Urothelium cell line (cell line): ENCODE measurements around the gene CXCR6.
"Not testable (repeated sequence)": the region's sequence is repeated elsewhere in the genome, so short reads cannot be mapped to it uniquely, and the experiment has no call there.

ENCODE experiments used
- DNase-seq: peaks from one replicate; pipeline ENCODE4 v3.0.0; 2011; ENCODE audit warnings: low spot score, mixed read lengths
- FAIRE-seq: peaks from 2 replicates; lab custom pipeline; 2011; peaks lifted over from hg19 to GRCh38; lab: Jason Lieb, UNC

The CXCR6 gene

GRCh38 chr3:45986303-45986982 lies 43.2 kb downstream of the CXCR6 start:
- peak; percentile 51 for DNase-seq
- FAIRE-seq = no peak

DNA sequence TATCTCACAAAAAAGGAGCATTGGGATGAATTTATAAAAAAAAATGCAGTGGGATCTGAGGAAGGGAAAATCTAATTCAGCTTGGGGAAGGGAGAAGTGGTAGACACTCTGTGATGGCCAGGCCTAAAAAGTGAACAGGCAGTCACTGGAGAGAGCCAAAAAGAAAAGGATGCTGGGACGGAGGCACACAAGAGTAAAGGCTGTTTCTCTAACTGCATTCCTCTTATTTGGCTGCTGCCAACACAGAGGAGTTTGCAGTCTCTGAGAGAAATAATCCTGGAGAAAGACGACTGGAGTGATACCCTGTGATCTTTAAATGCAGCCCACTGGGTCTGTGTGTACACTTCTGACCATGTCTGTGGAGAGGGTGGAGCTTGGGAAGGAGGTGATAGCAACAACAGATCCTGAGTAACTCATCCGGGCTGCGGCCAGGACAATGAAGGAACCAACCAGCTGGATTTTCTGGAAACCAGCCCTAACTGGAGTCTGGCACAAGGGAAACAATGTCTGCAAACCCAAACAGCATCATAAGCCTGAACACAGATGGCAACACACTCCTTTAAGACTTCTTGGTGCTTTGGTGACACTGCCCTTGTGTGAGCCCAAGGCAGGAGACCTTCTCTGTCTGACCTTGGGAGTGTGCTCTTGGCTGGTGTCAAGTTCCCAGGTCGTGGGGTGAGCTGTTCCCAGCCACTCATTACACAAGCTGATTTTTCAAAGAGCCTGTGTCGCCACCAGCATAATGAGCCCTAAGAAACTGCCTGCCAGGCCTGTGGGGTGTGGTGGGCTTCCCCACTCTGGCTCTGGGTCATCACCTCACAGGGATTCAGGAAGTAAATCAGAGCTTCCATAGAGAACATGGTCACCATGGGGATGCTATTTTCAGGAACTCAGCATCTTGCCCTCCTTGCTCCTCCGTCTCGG lies 44.4 kb downstream of the CXCR6 start:
- no peak for DNase-seq
- no peak for FAIRE-seq

DNA sequence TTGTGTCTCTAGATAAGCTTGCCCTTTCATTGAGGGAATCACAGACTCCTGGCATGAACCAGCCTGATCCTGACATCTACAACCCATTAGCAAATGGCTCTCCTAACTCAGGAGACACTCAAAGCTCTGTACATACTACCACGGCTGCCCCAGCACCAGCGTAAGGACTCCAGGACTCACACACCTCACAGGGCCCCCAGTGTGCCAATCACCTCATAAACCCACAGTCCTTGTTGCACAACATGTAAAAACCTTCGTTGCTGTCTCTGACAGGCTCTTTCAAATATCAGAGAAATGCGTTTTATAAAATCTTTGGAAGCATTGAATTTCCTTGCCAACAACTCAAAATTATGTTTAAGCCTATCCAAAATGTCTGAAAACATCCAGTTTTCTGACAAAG lies 45.1 kb downstream of the CXCR6 start:
- DNase-seq (no peak), FAIRE-seq (no peak)

GRCh38 chr3:45988804-45989203 lies 45.5 kb downstream of the CXCR6 start:
- FAIRE-seq (peak; percentile 23), DNase-seq (peak; percentile 58)

- no peak for FAIRE-seq
- no peak for DNase-seq
These were observed 46.9 kb downstream of the CXCR6 start for GRCh38 chr3:45990181-45990580.

DNA sequence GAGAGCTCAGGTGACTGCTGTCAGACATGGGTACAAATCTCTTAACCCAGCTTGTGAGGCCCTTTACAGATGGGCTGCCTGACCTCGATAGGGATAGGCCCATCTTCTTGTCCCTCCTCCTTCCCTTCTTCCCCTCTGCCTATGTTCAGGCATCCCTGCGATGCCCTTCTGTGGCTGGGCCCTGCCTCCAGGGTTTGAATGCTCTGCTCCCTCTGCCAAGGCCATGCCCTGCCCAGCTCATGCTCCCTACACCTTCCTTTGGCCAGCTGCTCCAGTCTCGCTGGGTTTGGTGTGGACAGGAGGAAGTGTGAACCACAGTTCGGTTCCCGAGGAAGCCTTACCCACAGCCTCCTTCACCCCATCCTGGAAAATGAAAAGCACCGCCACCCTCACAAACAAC lies 48.1 kb downstream of the CXCR6 start:
- DNase-seq (no peak), FAIRE-seq (no peak)

- DNase-seq (no peak), FAIRE-seq (no peak)
These were observed 49.0 kb downstream of the CXCR6 start for GRCh38 chr3:45992133-45992729.

- DNase-seq = no peak
- FAIRE-seq = no peak
These were observed 49.6 kb downstream of the CXCR6 start for GRCh38 chr3:45992821-45993221.

DNA sequence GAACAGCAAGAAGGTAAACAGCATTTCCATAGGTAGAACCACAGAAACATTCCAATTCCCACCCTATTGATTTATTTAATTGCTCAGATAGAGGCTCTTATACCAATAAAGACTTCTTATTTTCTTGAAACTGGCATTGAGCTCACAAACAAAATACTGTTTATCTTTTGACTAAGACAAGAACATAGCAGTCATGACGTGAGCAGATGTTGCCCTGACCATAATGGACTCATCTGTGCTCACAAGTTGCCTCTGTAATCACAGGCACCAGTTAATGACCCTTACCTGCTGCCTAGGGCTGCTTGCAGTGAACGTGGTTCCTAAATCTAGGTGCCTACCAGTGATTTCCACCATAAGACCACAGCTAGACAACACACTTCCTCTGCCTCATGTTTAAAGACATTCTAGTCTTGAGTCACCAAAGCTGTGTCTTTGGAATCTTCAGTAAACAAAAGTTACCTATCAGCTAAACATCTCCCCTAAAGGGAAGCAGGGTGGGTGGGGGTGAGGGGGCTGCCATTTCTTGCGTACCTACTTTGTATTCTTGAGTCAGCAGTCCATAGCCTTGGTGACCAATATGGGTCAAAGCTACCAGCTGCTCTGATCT lies 50.3 kb downstream of the CXCR6 start:
- DNase-seq (no peak), FAIRE-seq (no peak)

GRCh38 chr3:45994419-45995235 lies 51.4 kb downstream of the CXCR6 start:
- peak; percentile 35 for DNase-seq
- no peak for FAIRE-seq

DNA sequence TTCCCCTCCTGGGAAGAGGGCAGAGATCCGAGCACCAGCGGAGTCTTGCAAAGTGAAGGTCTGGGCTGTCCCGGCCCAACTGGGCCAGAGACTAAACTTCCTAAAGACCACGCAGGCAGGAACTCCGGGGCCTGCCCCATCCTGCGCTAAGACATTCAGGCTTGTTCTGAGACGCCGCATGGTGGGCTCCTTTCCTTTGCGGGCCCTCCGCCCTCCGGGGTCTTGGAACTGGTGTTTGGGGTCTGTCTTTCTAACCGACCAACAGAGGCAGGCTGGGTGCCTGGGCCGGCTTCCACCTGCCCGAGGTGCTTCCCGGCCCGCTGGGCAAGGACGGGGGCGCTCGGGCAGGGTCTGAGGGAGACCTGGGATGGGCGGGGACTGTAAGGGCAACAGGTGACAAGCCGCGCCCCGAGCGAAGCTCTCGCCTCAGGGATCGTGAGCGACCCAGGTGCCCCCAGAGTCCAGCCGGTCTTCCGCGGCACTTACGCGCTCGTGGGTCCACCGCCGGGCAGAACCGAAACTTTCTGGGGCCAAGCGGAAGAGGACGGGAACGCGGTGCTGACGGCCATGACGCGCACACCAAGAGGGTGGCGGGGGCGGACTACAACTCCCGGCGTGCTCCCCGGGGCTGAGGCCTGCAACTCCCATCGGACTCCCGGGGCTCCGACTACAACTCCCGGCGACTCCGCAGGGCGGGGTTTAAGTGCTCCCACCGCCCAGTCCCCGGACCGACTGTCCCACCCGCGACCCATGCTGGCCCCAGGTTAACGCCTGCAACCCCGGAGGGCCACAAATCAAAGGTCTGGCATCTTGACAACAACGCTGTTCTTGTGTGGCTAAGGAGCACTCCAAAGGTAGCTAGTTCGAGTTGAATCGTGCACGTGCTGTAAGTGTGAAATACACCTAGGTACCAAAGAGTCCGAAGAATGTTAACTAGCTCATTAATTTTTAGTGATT lies 52.2 kb downstream of the CXCR6 start, which contains the start of gene FYCO1:
TSS of gene FYCO1 (minus strand) at position 589 of the 957 bp plus-strand sequence. CDS start 10,914 bp downstream, outside the sequence.
- DNase-seq (peak; percentile 97), FAIRE-seq (peak; percentile 30)

DNA sequence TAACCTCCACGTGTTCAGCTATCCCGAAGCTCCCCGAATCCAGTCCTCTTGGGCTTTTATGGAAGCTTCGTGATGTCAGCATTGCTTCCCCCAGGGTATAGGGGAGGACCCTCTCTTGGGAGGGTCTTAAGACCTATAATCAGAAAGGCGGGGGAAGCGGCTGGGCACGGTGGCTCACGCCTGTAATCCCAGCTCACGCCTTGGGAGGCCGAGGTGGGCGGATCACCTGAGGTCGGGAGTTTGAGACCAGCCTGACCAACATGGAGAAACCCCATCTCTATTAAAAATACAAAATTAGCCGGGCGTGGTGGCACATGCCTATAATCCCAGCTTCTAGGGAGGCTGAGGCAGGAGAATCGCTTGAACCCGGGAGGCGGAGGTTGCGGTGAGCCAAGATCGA lies 54.2 kb downstream of the CXCR6 start:
- not testable (repeated sequence) for DNase-seq, FAIRE-seq

DNA sequence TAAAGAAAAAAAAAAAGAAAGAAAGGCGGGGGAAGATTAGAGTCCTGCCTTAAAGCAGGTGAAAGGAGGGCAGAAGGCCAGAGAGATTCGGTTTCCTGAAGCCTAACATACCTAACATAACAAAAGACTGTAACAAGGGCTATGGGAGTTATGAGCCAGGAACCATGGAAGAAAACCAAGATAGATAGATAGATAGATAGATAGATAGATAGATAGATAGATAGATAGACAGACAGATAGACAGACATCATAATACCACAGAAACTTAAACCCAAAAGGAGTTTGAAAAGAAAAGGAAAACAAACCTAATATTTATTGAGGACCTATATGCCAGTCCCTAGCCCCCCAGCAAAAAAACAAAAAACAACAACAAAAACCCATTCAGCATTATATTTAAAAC lies 54.7 kb downstream of the CXCR6 start:
- no peak for FAIRE-seq
- no peak for DNase-seq
